BJ (cell line): ENCODE measurements around the gene CX3CR1. TPM values are rescaled to one million over a fixed set of nuclear protein-coding genes. Genes with fewer than 3 reads are reported as not detected.
A peak's percentile ranks its signal among the peaks of the same experiment; 100 is the strongest.

Source experiments
- CTCF ChIA-PET: fragments of 350-600 bp; formaldehyde crosslinking; extraction: SDS; loops from one replicate; lab custom pipeline; 2021; ENCODE audit warnings: antibody characterized with exemption, inconsistent platforms; lab: Yijun Ruan, JAX
- POLR2A ChIA-PET: fragments of 300-600 bp; sonication (Branson Sonifier 250); formaldehyde crosslinking; extraction: SDS; loops from one replicate; lab custom pipeline; 2021; ENCODE audit warnings: antibody characterized with exemption; lab: Charles Lee
- DNase-seq: peaks from one replicate; pipeline ENCODE4 v3.0.0-alpha.2; 2011; ENCODE audit warnings: low read depth
- H3K27me3 ChIP-seq: 2 replicates; pipeline ENCODE4 v1.6.0; 2011; ENCODE audit warnings: low read length; ENCODE audit not compliant: control insufficient read depth, insufficient read depth
- H3K36me3 ChIP-seq: 2 replicates; pipeline ENCODE4 v1.5.1; 2011; ENCODE audit warnings: low read length; ENCODE audit not compliant: control insufficient read depth, insufficient read depth
- H3K4me3 ChIP-seq: 2 replicates; pipeline ENCODE4 v1.5.1; 2011; ENCODE audit warnings: low read depth, mild to moderate bottlenecking, control low read depth, low read length
- polyA plus RNA-seq: library from polyadenylated mRNA; depleted of rRNA; stranded (reverse); fragments of >200 nt; gene quantifications from 2 replicates; pipeline ENCODE4 v1.2.3, GENCODE V29; 2011
- TF ChIP-seq, protein P1 (sequence below): IDR thresholded peaks from 2 replicates; pipeline ENCODE4 v1.5.1; 2011; ENCODE audit warnings: low read depth, mild to moderate bottlenecking, control low read depth, inconsistent platforms, low read length, moderate library complexity; ENCODE audit not compliant: insufficient read depth

Gene CX3CR1
- polyA plus RNA-seq, 1 experiment: 0.45 TPM

DNA sequence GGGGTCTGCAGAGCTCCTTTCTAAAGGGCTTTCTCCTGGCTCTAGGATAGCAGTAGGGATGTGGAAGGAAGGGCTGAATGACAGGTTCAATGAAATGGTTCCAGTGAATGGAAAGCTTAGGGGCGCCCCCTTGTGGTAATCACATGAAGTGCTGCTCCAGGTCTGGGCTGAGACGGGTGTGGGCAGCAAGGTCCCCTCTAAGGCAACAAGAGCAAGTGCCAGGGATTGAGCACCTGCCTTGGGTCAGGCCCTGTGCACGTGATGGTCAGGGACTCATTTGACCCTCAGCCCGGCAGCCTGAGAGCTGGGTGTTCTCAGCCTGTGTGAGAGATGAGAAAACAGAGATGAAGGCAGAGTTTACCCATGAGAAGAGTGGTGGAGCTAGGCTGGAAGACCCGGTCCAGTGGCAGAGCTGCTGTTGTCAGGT lies 12.1 kb upstream of the CX3CR1 start:
- CTCF ChIA-PET: interaction anchor here (0.6 to 10.9 kb wide), 46 partner anchors 9 to 812 kb away, joined by 3 to 374 read pairs (median 6); partner anchors contain the start of genes CX3CR1, TTC21A and XIRP1
- Histone ChIP-seq H3K4me3 (no peak overlapping the region), H3K36me3 (no peaks in the 10 kb centered on the region), H3K27me3 (no peaks in the 10 kb centered on the region)
- POLR2A ChIA-PET: no interaction called here
- TF ChIP-seq, protein P1, sequence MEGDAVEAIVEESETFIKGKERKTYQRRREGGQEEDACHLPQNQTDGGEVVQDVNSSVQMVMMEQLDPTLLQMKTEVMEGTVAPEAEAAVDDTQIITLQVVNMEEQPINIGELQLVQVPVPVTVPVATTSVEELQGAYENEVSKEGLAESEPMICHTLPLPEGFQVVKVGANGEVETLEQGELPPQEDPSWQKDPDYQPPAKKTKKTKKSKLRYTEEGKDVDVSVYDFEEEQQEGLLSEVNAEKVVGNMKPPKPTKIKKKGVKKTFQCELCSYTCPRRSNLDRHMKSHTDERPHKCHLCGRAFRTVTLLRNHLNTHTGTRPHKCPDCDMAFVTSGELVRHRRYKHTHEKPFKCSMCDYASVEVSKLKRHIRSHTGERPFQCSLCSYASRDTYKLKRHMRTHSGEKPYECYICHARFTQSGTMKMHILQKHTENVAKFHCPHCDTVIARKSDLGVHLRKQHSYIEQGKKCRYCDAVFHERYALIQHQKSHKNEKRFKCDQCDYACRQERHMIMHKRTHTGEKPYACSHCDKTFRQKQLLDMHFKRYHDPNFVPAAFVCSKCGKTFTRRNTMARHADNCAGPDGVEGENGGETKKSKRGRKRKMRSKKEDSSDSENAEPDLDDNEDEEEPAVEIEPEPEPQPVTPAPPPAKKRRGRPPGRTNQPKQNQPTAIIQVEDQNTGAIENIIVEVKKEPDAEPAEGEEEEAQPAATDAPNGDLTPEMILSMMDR: peak; percentile 93
- DNase-seq: no peak

DNA sequence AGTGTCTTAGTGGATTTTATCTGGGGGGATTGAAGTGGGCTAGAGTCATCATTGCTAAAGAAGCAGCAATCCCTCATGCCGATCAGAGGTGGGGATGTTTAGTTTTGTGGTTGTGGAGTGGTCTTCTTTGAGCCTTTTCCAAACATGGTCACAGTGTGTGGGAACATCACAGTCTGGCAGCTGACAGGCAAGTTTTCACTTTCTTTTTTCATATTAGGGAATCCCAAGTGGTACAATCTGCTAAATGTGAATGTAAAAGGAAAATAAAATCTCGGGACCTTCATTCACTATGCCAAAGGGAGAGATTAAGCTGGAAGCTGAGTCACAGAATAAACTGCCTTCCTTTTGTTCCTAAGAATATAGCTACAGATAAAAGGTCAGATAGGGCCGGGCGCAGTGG lies 10.4 kb upstream of the CX3CR1 start:
- ChIA-PET CTCF (interaction anchor here (0.7 to 10.9 kb wide), 15 partner anchors 13 to 329 kb away, joined by 3 to 374 read pairs (median 8); partner anchors contain the start of gene XIRP1), POLR2A (no interaction called here)
- TF ChIP-seq, protein P1: no peak
- Histone ChIP-seq H3K27me3 (no peaks in the 10 kb centered on the region), H3K4me3 (no peak overlapping the region), H3K36me3 (no peaks in the 10 kb centered on the region)
- no peak for DNase-seq

DNA sequence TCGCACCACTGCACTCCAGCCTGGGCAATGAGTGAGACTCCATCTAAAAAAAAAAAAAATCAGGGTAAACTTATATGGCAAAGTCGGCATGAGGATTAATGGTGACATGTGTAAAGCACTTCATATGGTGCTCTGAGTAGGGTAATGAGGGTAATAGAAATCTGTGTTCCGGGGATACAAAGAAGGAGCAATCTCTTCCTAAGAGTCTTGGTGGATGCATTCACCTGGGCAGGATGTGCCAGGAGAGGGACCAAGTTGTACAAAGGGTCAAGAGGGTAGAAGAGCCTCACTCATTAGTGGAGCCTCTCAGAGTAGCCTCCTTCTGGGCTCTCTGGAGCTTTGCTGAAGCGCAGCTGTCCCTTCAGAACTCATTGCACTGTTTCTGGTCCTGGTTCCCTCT lies 9.3 kb upstream of the CX3CR1 start:
- no peak for DNase-seq
- Histone ChIP-seq H3K4me3 (no peak overlapping the region), H3K27me3 (no peaks in the 10 kb centered on the region), H3K36me3 (no peaks in the 10 kb centered on the region)
- TF ChIP-seq, protein P1: no peak
- CTCF ChIA-PET: interaction anchor here (0.6 to 10.9 kb wide), 39 partner anchors 8 to 822 kb away, joined by 3 to 374 read pairs (median 8); partner anchors contain the start of genes CX3CR1 and XIRP1
- POLR2A ChIA-PET: no interaction called here

DNA sequence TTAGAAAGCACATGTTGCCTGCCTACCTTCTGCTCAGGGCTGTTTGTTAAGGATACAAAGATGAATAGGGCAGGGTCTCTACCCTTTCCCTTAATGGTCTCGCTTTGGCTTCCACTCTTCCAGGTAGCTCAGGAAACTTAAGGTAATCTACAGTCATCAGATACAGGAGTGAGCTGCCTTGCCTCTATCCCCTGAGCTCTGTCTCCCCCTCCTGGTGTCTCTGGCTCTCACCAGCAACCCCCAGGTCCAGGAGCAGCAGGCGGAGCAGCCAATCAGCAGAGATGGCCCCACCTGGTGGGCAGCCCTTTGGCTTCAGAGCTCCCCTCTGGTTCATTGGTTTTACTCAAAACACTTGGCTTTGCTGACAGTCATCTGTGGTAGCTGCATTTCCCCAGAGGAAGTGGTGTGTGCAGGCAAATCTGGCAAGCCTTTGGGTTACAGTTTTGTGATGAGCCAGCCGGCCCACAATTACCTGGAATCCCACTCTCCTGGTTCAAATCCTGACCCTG lies 8.5 kb upstream of the CX3CR1 start:
- TF ChIP-seq, protein P1: peak; percentile 95
- POLR2A ChIA-PET: no interaction called here
- CTCF ChIA-PET: interaction anchor here (0.6 to 10.9 kb wide), 52 partner anchors 9 to 821 kb away, joined by 3 to 374 read pairs (median 4); partner anchors contain the start of genes CX3CR1, GORASP1, TTC21A and XIRP1

GRCh38 chr3:39287216-39288164 lies 7.7 kb upstream of the CX3CR1 start:
- POLR2A ChIA-PET: no interaction called here
- H3K4me3 ChIP-seq: no peak overlapping the region
- no peaks in the 10 kb centered on the region for H3K36me3 ChIP-seq
- TF ChIP-seq, protein P1: no peak
- CTCF ChIA-PET: interaction anchor here (0.6 to 10.9 kb wide), 49 partner anchors 10 to 295 kb away, joined by 3 to 374 read pairs (median 5); partner anchors contain the start of genes CX3CR1, GORASP1, TTC21A and XIRP1
- H3K27me3 ChIP-seq: no peaks in the 10 kb centered on the region
- no peak for DNase-seq

More for the DNA sequence above, 8.5 kb upstream of the CX3CR1 start:
- no peaks in the 10 kb centered on the region for H3K27me3 ChIP-seq
- H3K4me3 ChIP-seq: no peak overlapping the region
- no peak for DNase-seq
- no peaks in the 10 kb centered on the region for H3K36me3 ChIP-seq
